Measurements from ENCODE around the gene PRDM8.
A peak's percentile ranks its signal among the peaks of the same experiment; 100 is the strongest.

PRDM8 gene

DNA sequence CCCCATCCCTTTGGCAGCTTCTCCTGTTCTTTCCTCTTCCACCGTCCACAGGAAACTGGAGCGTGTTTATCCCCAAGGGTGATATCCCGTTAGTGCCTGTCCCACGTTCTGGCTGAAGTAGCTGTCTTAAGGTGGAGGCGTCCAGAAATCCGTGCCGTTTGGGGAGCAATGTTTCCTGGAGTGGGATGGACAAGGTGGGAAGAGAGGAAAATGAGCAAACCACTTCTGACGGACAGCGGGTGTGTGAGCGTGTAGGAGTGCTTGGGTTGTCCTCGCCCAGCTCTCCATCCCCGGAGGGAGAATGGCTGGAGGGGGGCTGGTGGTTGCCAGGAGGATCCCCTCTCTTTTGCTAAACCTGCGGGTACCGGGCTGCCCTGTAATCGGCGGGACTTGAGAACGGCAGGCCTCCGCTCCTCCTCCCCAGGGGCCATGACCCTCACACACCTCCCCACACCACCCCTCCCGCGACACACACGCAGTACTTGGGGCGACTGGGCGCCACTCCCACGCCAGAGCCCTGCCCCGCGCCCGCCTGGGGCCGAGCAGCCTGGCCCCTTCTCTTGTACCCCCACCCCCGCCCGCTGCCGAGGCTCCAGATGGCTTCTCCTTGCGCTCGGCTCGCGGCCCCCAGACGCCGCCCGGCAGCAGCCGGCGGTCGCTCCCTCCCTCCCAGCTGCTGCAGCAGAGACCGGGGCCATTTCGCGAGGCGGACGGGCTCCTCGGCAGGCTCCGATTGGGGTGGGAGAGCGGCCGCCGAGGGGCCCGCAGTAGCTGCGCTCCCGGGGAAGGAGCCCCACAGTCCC lies 13.9 kb upstream of the PRDM8 start:
- DNase-seq (ENCODE audit: low read depth in 2 of 2): no peak

DNA sequence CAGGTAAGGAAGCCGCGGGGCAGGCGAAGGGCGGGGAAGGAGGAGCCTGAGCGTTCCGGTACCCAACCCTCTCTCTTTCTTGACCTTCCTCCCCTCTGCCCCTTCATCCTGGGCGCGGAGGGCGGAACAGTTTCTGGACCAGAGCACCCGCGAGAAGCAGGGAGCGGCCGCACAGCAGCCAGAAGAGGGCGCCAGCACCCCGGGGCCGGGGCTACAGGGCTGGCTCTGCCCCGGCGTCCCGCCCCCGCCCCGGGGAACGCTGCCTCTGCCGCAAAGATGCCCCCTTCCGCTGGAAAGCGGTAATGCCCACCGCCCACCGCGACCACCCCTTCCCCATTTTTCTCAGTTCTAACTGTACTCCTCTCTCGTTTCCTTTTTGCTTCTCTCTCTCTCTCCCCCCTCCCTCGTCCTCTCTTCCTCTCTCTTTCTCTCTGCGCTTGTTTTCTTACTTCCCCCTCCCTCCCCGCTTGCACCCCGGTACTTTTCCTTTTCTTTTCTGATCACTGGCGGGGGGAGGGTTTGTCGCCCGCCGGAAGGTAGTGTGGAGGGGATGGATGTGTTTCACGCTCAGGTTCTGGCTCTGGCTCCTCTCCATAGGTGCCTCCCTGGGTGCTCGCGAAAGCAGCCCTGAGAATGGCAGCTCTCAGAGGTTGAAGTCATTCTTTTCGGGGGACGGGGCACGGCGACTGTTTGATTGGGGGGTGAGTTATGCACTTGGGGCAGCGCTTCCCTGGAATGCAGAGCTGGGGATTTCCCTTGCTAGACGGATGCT lies 13.1 kb upstream of the PRDM8 start:
- DNase-seq (ENCODE audit: low read depth in 2 of 2): peak; percentile 59 to 65

DNA sequence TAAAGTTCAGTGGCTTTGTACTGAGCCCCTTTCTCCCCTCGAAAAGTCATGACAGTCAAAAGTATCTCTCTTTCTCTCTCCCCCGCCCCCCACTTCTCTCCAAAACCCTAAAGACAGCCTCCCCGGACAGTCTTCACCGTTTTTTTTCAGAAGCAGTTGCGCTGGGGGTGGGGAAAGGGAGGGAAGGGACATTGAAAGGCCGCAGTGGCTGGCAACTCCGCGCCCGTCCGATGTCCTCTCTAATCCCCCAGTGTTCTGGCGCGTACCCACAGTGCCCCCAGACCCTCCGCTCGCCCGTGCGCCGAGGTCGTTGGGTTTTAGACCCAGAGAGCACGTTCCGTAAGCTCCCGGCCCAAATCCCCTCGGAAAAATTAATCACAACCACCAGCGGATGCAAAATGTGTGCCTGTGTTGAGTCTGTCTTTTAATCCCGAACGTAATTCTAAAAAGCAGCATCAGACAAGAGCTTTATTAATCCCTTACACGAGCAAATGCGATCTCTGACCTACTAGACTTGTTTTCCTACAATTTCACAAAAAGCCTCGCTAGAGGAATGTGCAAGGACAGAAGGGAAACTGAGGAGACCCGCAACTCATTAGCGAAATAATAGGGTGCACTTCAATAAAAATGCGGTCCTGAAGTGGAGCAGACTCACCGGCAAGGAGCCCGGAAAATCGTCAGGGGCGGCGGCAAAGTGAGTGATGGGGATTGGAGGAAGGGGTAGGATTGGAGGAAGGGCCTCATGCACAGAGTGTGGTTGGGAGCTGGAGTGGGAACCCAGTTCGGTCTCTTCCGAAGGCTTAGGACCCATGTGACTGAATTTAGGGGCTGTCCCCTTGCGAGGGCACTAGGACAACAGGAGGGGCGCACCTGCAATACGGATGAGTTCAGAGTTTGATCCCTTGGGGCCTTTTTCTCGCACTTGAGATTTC lies 12.2 kb upstream of the PRDM8 start:
- no peak for DNase-seq (ENCODE audit: low read depth in 2 of 2)

DNA sequence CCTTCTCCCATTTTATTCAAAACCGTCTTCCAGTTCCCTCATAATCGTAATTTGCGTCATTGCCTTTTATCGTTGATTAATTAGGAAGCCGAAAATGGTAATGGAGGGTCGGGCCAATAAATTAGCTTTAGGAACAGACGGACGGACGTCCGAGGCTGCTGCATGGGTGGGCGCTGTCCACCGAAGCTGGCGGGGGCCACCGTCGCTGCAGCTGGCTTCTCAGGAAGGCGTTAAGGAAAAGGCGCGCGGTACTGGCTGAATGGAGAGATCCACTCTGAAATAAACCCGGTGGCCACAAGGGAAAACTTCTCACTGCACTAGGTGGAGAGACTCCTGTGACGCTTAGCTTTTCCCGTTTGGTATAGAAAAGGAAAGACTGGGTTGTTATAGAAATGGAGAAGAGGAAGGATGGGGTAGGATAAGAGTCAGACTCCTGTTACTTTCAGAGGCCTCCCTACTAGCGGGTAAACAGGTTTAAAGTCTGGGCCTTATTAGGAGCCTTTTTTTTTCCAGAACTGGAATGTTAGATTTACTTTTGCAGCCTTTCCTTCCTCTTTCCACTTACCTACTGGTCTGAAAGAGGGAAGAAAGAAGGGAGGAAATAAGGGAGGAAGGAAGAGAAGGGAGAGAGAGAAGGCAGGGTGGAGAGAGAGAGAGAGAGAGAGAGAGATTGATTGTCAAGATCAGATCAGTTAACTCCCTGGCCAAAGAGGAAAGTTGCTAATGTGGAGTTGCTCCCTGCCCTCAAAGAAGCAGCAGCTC lies 11.3 kb upstream of the PRDM8 start:
- DNase-seq (ENCODE audit: low read depth in 2 of 2): no peak

DNA sequence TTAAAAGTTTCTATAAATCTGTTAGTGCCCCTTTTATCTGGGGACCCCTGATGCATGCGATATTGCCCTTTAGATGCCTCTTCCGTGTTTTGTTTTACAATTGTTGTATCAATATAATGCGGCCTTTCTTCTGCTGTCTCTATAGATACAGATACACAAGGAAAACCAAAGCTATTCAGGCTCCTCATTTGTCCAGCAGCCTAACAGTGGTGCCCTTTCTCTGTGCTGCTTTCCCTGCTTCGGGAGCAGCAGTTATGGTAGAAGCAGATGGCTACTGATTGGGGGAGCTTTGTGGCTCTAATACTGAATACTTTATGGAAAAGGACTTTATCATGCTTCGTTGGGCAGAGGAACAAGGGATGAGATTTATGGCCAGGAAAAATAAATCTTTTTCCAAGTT lies 10.6 kb upstream of the PRDM8 start:
- DNase-seq (ENCODE audit: low read depth in 2 of 2): no peak

DNA sequence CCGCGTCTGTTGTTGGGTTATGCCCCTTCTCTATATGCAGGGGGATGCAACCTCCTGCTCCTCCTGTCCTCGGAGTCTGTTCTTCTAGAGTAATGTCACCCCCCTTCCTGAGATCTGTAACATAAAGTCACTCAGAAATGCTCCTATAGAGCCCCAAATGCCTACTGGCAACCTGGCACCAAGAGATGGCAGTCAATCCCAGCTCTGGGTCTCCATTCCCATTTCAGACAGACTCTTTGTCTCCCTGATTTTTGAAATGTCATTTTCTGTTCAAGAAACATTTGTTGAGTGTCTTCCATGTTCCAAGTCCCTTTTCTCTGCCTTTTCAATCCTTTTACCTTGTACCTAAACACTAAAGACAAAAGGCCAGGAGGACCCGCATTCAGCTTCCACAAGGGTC lies 9.6 kb upstream of the PRDM8 start:
- no peak for DNase-seq (ENCODE audit: low read depth in 2 of 2)

DNA sequence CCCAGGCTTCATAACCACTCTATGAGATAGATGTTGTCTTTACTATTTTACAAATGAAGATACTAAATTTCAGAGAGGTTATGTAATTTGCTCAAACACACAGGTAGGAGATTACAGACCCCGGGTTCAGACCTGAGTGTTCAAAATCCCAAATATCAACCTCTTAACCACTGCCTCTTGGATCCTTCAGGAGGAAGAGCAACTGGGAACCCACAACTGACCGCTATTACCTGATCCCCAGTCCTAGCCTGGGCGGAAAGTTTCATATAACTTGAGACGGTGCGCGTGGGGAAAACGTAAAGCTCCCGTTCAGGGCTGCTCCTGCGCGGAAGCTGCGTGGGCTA lies 8.9 kb upstream of the PRDM8 start:
- DNase-seq (ENCODE audit: low read depth in 2 of 2): no peak

DNA sequence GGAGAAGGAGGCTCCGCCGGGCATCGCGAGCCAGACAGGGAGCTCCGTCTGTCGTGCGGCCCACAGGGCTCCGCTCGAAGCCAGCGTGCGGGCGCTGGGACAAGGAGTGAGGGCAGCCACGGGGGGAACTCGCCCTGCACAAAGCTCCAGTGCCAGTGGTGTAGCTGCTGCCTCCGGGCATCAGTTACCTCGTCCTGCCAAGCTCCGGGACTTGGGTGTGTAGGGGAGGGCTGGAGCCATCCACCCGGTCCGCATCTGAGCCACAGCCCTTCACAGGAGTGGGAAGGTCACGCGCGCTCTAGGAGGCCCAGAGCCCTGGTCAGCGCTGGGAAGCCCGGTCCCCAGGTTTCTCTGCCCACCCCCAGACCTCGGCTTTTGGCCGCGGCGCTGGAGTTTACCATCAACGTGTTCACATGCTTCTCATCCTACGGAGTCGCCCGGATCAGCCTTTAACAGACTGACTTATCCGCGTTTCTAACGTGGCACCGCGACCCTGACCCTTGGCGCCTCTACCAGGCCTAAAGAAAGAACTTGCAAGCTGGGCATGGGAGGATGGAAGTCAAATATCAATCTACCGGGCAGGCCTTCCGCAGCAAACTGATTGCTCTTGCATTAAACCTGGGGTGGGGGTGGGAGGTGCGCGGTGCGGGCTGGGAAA lies 8.4 kb upstream of the PRDM8 start:
- DNase-seq (ENCODE audit: low read depth in 2 of 2): no peak

DNA sequence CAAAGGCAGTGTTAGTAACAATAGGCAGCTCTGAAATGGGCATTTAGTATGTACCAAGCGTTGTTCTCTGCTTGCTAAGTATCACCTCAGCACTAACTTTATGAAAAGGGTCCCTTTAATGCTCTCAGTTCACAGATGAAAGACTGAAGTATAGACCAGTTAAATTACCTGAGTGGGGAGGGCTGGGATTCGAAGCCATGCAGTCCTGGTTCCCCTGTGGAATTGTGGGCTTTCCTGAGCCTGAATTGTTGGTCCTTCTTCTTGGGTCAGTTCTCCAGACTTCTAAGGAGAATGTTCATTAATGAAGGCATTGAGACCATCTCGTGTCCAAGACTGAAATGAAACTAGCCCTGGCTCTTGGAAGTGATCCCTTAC lies 7.7 kb upstream of the PRDM8 start:
- no peak for DNase-seq (ENCODE audit: low read depth in 2 of 2)

DNA sequence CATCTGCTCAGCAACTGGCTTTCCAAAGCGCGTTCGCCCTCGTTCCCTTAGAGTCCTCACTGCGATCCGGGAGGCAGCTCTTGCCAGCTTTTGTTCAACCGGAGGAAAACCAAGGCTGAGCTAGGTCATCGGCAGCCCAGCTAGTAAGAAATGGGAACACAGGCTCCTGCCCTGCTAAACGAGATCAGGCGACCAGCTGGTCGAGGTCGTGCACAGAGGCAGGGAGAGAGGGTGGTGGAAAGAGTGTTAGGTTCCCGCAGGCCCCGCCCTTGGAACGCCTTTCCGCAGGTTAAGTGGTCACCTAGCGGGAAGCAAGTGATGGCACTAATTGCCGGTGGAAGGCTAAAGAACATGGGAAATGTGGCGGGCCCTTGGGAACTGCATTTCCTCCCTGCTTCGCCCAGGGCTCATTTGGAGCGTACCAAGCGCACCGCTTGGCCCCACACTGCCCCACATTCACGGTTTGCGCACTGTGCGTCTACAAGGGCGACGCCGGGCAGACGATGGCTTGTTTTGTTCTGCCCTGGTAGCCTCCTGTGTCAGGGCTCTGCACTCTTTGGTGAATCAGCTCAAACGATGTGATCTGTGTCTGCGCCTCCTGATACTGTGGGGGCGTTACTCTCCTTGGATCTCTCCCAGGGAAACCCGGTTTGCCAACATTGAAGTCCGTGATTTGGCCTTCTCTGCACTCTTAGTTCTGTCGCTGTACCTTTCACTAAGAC lies 7.2 kb upstream of the PRDM8 start:
- no peak for DNase-seq (ENCODE audit: low read depth in 2 of 2)

DNA sequence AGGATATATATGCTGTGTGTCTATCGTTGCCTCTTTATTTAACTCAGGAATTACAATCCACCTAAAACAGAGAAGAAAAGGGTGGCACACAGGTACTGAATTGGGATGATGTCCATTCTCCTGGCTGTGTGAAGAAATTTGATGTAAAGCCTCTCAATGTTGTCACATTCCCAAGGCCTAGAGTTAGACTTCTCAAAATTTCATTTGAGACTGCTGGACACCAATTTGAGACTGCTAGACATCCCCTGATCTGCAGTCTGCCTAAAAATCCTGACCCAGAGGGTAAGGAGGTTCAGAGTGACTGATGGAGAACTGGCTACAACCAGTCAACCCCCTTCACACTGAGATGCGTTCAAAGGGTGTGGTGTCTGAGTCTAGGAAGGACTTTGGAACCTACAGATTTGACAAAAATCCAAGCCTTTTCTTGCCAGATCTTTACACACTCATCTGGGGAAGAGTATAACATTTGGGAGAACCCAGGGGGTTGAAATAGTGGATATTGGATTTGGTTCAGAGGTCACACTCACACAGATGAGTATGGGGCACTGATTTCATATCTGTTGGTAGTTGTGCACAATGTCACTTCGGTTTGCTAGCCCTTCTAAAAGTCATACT lies 4.9 kb upstream of the PRDM8 start:
- DNase-seq (ENCODE audit: low read depth in 2 of 2): no peak

DNA sequence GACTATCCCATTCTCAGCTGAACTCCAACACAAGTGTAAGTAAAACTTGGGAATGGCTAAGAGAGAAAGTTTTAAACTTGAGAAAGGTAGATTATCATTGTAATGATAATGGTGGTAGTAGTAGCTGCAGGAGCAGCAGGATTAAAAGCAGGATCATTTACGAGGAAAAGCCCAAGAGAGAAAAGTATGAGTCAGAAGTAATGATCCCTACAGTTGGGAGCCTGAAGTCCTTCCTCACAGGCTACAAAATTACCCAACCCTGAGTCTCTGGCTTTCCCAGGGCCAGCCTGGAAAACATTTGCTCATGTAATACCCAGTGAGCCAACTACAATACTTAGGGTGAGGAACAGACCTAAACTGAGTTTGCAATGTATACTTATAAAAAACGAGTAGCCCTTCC lies 4.4 kb upstream of the PRDM8 start:
- DNase-seq (ENCODE audit: low read depth in 2 of 2): peak in 1 of 2 experiments; percentile 58

DNA sequence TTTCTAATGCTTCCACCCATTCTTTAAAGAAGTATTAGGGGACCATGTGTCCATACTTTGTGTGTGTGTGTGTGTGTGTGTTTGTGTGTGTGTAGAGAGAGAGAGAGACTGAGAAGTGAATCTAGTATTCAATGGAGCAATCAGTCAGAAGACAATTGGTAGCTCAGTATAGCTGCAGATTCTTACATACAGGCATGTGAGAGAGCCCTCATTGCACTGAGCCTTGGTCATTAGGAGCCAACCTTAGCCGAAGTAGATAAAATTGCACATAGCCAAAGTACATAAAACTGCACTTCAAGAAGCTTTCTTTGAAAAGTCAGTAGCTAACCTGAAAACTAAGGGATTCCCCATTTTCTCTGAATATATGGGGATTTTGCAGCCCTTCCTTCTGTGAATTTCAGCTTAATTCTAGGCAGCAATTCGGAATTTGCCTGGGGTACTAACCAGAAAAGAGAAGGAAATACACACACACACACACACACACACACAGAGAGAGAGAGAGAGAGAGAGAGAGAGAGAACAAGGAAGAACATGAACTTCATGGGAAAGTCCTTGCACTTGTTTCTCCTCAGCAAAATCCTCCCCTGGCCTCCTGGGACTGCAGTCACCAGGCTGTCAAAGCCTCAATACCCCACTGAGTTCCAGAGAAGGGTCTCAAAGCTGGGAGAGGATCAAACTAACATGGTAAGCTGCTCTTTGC lies 1.7 kb upstream of the PRDM8 start:
- no peak for DNase-seq (ENCODE audit: low read depth in 2 of 2)

DNA sequence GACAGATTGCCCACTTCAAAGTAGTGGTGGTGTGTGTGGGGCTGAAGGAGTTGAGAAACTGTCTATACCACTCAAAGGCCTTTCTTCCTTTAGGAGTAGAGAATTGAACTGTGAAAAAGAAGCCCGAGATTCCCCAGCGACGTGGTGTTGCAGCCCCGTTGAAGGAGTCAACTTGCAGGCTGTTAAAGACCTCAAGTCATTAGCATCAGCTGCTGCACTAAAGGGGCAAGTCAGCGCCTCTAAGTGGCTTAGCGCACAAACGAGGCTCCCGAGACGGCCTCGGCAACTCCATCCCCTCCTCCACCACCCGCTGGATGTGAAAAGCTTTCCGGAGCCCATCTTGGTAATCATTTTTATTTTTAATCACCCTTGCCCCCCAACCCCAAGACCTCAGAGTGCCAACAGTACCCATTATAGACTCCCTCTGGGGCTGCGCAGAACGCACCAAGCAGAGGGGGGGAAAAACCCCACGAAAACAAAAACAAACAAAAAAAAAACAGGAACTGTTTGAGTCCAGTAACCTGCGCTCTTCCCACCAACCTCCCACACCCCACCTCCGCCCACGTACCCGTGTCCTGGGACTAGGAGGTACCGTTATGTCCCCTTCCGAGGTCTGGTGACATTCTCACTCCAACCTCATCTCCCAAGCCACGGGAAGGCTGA lies 913 bp upstream of the PRDM8 start:
- no peak for DNase-seq (ENCODE audit: low read depth in 2 of 2)

DNA sequence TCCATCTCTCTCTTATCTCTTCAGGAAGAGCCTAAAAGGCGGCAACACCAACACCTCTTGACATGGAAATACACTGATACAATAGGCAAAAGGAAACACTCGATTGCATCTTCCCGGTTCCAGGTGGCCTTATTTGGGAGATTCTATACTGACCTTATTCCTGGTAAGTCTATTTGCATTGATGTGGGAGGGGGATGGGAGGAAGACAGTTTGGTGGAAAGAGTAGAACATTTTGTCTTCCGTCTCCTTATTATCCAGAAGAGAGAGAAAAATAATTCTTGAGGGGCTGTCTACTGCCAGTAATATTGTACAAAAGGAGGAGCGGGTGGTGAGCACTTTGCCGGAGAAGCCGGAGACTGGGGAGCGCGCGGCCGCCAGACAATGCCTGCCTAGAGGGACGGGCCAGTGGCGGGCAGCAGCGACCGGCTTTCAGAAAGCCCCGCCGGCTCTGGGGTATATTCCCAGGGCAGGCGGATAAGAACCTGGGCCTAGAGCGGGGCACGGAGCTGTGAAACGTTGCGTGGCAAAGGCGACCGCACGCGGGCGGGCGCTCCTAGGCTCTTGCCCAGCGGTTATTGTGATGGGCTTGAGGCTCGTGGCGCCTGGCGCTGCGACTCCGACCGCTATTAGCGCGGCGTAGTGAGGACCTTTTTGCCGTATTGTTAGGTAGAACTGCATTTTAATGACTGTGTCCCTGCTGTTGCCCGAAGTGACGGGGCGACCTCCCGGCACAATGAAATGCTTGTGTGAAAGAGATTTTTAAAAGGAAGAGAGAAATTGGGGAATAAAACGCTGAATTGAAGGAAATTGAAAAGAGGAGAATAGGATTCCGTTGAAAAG lies 518 bp downstream of the PRDM8 start:
- DNase-seq (ENCODE audit: low read depth in 2 of 2): no peak

DNA sequence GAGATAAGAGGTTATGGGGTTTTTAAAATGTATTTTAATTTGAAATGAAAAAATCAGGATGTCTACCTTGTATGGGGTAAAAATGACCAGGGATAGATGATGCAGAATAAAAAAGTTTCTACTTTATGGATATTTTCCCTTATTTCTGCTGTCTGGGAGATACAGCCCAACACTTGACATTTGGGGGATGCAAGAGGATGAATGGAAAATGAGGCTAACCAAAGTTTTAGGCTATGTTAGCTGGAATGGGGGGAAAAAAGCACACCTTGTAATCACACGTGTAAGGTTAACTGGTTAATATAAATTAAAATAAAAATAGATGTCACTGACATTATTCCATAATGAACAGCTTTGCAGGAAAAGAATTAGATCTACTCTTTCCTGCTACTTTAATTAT lies 1.1 kb downstream of the PRDM8 start:
- DNase-seq (ENCODE audit: low read depth in 2 of 2): no peak

DNA sequence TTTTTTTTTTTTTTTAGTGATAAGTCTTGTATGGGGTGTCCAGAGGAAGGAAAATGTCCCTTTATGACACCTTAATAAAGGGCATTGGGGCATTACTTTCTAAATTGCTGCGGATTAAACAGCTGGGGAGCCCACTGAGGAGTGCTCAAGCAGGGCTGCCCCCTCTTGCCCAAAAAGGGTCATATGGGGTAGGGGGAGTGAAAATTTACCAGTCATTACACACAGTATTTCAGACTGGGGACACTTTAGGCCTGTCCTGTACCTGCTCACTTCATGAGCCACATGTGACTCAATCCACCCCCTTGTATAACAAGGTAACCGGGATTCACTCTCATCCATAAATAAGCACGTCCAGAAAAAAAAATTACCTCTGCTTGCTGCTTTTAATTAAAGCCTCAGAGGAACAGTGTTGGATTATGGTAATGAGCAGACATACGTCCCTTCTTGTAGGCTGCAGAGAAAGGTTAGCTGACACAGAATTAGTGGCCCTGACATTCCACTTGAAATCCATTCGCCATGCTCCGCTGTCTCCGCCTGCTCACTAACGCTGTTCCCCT lies 1.8 kb downstream of the PRDM8 start:
- no peak for DNase-seq (ENCODE audit: low read depth in 2 of 2)

DNA sequence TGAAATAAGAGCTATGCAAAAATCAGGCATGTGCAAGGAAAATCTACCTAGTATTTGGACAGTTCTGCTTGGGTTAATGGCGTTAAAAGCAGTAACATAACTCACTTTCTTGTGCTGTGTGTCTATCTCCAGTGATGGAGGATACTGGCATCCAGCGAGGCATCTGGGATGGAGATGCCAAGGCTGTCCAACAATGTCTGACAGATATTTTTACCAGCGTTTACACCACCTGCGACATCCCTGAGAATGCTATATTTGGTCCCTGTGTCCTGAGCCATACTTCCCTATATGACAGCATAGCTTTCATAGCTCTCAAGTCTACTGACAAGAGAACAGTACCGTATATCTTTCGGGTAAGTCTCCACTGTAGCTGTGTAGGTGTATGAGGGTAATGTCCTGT lies 2.6 kb downstream of the PRDM8 start:
- no peak for DNase-seq (ENCODE audit: low read depth in 2 of 2)

All from fibroblast of skin of left quadriceps (primary cell).